SK-N-SH (cell line): ENCODE data around the gene CHST11. TPM values are rescaled to one million over a fixed set of nuclear protein-coding genes. Genes with fewer than 3 reads are reported as not detected.
A peak's percentile ranks its signal among the peaks of the same experiment; 100 is the strongest.

Source experiments
- CTCF ChIA-PET: fragments of 300-600, 350-600 bp; formaldehyde crosslinking; extraction: SDS; loops from one replicate; lab custom pipeline; 2021; lab: Yijun Ruan, JAX
- POLR2A ChIA-PET: fragments of 350-600 bp; sonication (Branson Sonifier 250); formaldehyde crosslinking; extraction: SDS; loops from one replicate; lab custom pipeline; 2020; ENCODE audit warnings: antibody characterized with exemption, inconsistent platforms; lab: Yijun Ruan, JAX
- DNase-seq: peaks from one replicate; pipeline ENCODE4 v3.0.0; 2012
- H2AFZ ChIP-seq: fragments of 200-600 bp; sonication (generic); 2 replicates; pipeline ENCODE4 v1.8.1; 2016; ENCODE audit warnings: antibody characterized with exemption, mild to moderate bottlenecking, low read depth
- H3F3A ChIP-seq: fragments of 200-600 bp; sonication (generic); replicated peaks from 2 replicates; pipeline ENCODE3; 2016; ENCODE audit warnings: antibody characterized with exemption, mild to moderate bottlenecking; ENCODE audit not compliant: insufficient read depth
- H3K27ac ChIP-seq, 2 experiments: fragments of 200-500 bp in 1 of 2; fragments of 200-600 bp in 1 of 2; sonication (Bioruptor generic) in 1 of 2; sonication (generic), shearing (Covaris generic) in 1 of 2; 2 replicates each; pipeline versions ENCODE4 v1.5.1 to v1.6.1; 2014 to 2016; ENCODE audit warnings: low read depth in 2 of 2, inconsistent platforms in 1 of 2, low read length in 1 of 2, mild to moderate bottlenecking in 1 of 2, mixed read lengths in 1 of 2
- H3K27me3 ChIP-seq: fragments of 200-600 bp; sonication (generic), shearing (Covaris generic); 2 replicates; pipeline ENCODE4 v1.6.1; 2016; ENCODE audit warnings: mixed run types; ENCODE audit not compliant: insufficient read depth
- H3K36me3 ChIP-seq, 2 experiments: fragments of 200-500 bp in 1 of 2; fragments of 200-600 bp in 1 of 2; sonication (Bioruptor generic) in 1 of 2; sonication (generic) in 1 of 2; replicated peaks in 1 of 2; 2 replicates each; pipeline versions ENCODE3 to v1.5.1; 2014 to 2016; ENCODE audit warnings: low read length in 1 of 2, mild to moderate bottlenecking in 1 of 2; ENCODE audit not compliant: insufficient read depth in 2 of 2, control insufficient read depth in 1 of 2
- H3K4me1 ChIP-seq, 2 experiments: fragments of 200-500 bp in 1 of 2; fragments of 200-600 bp in 1 of 2; sonication (Bioruptor generic) in 1 of 2; sonication (generic), shearing (Covaris generic) in 1 of 2; 2 replicates each; pipeline versions ENCODE4 v1.5.1 to v1.6.1; 2014 to 2016; ENCODE audit warnings: low read depth in 1 of 2, low read length in 1 of 2, mixed run types in 1 of 2; ENCODE audit not compliant: insufficient read depth in 2 of 2, control insufficient read depth in 1 of 2
- H3K4me2 ChIP-seq: fragments of 200-600 bp; sonication (generic), shearing (Covaris generic); 2 replicates; pipeline ENCODE4 v1.6.1; 2017; ENCODE audit warnings: mixed run types
- H3K4me3 ChIP-seq, 2 experiments: fragments of 200-500 bp in 1 of 2; fragments of 200-600 bp in 1 of 2; sonication (Bioruptor generic) in 1 of 2; sonication (generic), shearing (Covaris generic) in 1 of 2; 2 replicates each; pipeline versions ENCODE4 v1.5.1 to v1.8.1; 2014 to 2016; ENCODE audit warnings: low read depth in 2 of 2, inconsistent platforms in 1 of 2, low read length in 1 of 2, mild to moderate bottlenecking in 1 of 2, mixed read lengths in 1 of 2, moderate library complexity in 1 of 2
- H3K79me2 ChIP-seq: fragments of 200-600 bp; sonication (generic); 2 replicates; pipeline ENCODE4 v1.8.1; 2017; ENCODE audit warnings: mild to moderate bottlenecking; ENCODE audit not compliant: insufficient read depth
- H3K9ac ChIP-seq: fragments of 200-600 bp; sonication (generic); 2 replicates; pipeline ENCODE4 v1.6.1; 2017; ENCODE audit warnings: mixed run types
- H3K9me2 ChIP-seq: fragments of 200-600 bp; sonication (generic); 2 replicates; pipeline ENCODE4 v1.6.1; 2017; ENCODE audit warnings: mixed run types
- H3K9me3 ChIP-seq: fragments of 200-600 bp; sonication (generic); 2 replicates; pipeline ENCODE4 v1.6.1; 2017; ENCODE audit warnings: mixed run types, mild to moderate bottlenecking, moderate library complexity
- H4K20me1 ChIP-seq: fragments of 200-600 bp; sonication (generic); 2 replicates; pipeline ENCODE4 v1.6.1; 2017; ENCODE audit warnings: mild to moderate bottlenecking, mixed run types; ENCODE audit not compliant: insufficient read depth
- CHD2 ChIP-seq: fragments of 150-350 bp; IDR thresholded peaks from 2 replicates; pipeline ENCODE4 v1.6.1; 2018; ENCODE audit warnings: low read length; ENCODE audit not compliant: partially characterized antibody
- ELF1 ChIP-seq: IDR thresholded peaks from 2 replicates; pipeline ENCODE4 v1.4.0; 2012
- FOXJ3 ChIP-seq: sonication (generic); formaldehyde crosslinking; IDR thresholded peaks from 2 replicates; pipeline ENCODE4 v1.5.1; 2020; ENCODE audit warnings: mild to moderate bottlenecking, missing genetic modification reagents
- GABPA ChIP-seq: IDR thresholded peaks from 2 replicates; pipeline ENCODE4 v1.4.0; 2012; ENCODE audit warnings: low read depth, mild to moderate bottlenecking
- GATA2 ChIP-seq: sonication (generic); formaldehyde crosslinking; IDR thresholded peaks from 2 replicates; pipeline ENCODE4 v1.5.0; 2020; ENCODE audit warnings: mild to moderate bottlenecking, missing genetic modification reagents
- JUND ChIP-seq: IDR thresholded peaks from 2 replicates; pipeline ENCODE4 v1.4.0; 2012
- MEF2A ChIP-seq: IDR thresholded peaks from 2 replicates; pipeline ENCODE4 v1.4.0; 2012; ENCODE audit warnings: low read depth, borderline replicate concordance
- RAD21 ChIP-seq: IDR thresholded peaks from 2 replicates; pipeline ENCODE4 v1.6.1; 2012; ENCODE audit warnings: mild to moderate bottlenecking, low read length
- SIN3A ChIP-seq: IDR thresholded peaks from 2 replicates; pipeline ENCODE4 v1.6.1; 2012; ENCODE audit warnings: low read depth, mild to moderate bottlenecking, low read length, moderate library complexity, borderline replicate concordance
- SMC3 ChIP-seq: IDR thresholded peaks from 2 replicates; pipeline ENCODE4 v1.6.1; 2012; ENCODE audit warnings: low read depth, low read length, improper control_type of control experiment
- TAF1 ChIP-seq: IDR thresholded peaks from 2 replicates; pipeline ENCODE4 v1.6.1; 2012; ENCODE audit warnings: low read depth, mild to moderate bottlenecking, low read length, moderate library complexity, borderline replicate concordance
- TCF12 ChIP-seq: IDR thresholded peaks from 2 replicates; pipeline ENCODE4 v1.4.0; 2012
- USF2 ChIP-seq: fragments of 150-350 bp; IDR thresholded peaks from 2 replicates; pipeline ENCODE4 v1.6.1; 2017; ENCODE audit warnings: antibody characterized with exemption, low read length, low read depth, borderline replicate concordance
- WGBS: methylation state at CpG from one replicate; pipeline ENCODE4 v1.1.6; 2017; ENCODE audit warnings: low lambda C conversion rate; 5-methylcytosine and 5-hydroxymethylcytosine counted together
- polyA plus RNA-seq, 3 experiments: library from polyadenylated mRNA; depleted of rRNA; stranded (reverse); fragments of >200 nt; gene quantifications; 2 replicates each; pipeline ENCODE4 v1.2.3, GENCODE V29; 2012
- TF ChIP-seq, protein P1 (sequence below): fragments of 150-350 bp; IDR thresholded peaks from 2 replicates; pipeline ENCODE4 v1.6.1; 2016; ENCODE audit warnings: mild to moderate bottlenecking, low read depth, low read length
- TF ChIP-seq, protein P2 (sequence below): IDR thresholded peaks from 2 replicates; pipeline ENCODE4 v1.4.0; 2012; ENCODE audit warnings: low read depth, borderline replicate concordance

Gene CHST11
- polyA plus RNA-seq, 1 of the 3 experiments (the other 2 are of a cell fraction) = 18.6 TPM

DNA sequence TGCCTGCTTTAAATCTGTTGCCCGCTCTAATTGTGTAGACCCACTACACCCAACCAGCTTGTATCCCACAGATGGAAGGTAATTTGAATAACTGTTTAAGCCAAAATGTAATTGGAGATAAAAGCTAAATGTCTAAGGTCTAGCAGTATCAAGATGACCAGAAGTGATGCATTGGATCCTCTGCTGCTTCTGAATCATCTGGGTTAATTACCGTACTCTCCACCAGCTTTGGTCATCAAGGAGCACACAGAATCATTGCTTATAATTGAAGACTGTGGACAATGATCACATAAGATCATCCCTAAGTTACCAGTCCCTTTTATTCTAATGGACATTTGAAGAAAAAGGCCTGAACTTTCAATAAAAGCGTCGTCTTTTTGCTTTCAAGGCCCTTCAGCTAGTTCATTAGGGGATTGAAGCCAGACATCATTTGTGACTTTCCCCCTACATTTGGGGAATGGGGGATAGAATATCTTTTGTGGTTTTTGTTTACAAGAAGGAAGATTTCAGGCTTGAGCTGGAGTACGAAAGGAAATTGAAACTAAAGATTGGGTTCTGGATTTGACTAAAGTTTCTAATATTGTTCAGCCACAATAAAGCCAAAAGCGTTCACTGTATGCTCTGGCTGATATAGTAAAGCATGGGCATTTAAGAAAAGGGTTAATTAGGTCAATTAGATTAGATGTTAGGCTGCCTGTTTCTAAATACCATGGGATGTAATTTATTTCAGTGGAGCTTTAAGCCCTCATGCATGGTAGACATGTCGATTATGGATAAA lies 123.2 kb downstream of the CHST11 start:
- H3F3A ChIP-seq = peaks cover 26% of the 10 kb centered on the region
- TF ChIP-seq, protein P1, sequence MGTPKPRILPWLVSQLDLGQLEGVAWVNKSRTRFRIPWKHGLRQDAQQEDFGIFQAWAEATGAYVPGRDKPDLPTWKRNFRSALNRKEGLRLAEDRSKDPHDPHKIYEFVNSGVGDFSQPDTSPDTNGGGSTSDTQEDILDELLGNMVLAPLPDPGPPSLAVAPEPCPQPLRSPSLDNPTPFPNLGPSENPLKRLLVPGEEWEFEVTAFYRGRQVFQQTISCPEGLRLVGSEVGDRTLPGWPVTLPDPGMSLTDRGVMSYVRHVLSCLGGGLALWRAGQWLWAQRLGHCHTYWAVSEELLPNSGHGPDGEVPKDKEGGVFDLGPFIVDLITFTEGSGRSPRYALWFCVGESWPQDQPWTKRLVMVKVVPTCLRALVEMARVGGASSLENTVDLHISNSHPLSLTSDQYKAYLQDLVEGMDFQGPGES = no peak
- no peak for TF ChIP-seq MEF2A
- no peak for TF ChIP-seq SIN3A
- no peak for TF ChIP-seq GABPA
- no peak for TF ChIP-seq USF2
- TF ChIP-seq GATA2 (CRISPR knock-in tag) = no peak
- TF ChIP-seq ELF1 = no peak
- no peak for TF ChIP-seq TAF1
- no peak for TF ChIP-seq JUND
- no peak for TF ChIP-seq FOXJ3 (CRISPR knock-in tag)
- TF ChIP-seq TCF12 = no peak
- no peak for TF ChIP-seq CHD2
- no peak for TF ChIP-seq SMC3
- TF ChIP-seq RAD21 = no peak
- TF ChIP-seq, protein P2, sequence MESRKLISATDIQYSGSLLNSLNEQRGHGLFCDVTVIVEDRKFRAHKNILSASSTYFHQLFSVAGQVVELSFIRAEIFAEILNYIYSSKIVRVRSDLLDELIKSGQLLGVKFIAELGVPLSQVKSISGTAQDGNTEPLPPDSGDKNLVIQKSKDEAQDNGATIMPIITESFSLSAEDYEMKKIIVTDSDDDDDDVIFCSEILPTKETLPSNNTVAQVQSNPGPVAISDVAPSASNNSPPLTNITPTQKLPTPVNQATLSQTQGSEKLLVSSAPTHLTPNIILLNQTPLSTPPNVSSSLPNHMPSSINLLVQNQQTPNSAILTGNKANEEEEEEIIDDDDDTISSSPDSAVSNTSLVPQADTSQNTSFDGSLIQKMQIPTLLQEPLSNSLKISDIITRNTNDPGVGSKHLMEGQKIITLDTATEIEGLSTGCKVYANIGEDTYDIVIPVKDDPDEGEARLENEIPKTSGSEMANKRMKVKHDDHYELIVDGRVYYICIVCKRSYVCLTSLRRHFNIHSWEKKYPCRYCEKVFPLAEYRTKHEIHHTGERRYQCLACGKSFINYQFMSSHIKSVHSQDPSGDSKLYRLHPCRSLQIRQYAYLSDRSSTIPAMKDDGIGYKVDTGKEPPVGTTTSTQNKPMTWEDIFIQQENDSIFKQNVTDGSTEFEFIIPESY = no peak
- no peaks in the 10 kb centered on the region for H3K9me2 ChIP-seq
- ChIA-PET POLR2A (no interaction called here), CTCF (no interaction called here)
- no peak overlapping the region for H3K27ac ChIP-seq
- no peaks in the 10 kb centered on the region for H3K36me3 ChIP-seq
- peak overlapping the region; percentile 16; the same call in 1 of the 2 replicates for H2AFZ ChIP-seq
- H4K20me1 ChIP-seq = no peaks in the 10 kb centered on the region
- H3K4me2 ChIP-seq = no peak overlapping the region; the same call in 1 of the 2 replicates
- no peak for DNase-seq
- H3K9ac ChIP-seq = no peak overlapping the region
- no peaks in the 10 kb centered on the region for H3K9me3 ChIP-seq
- 71% methylated on average over 7 of the region's 7 CpGs for WGBS
- peaks cover 4% of the 10 kb centered on the region; the same call in 1 of the 2 replicates for H3K79me2 ChIP-seq
- no peaks in the 10 kb centered on the region for H3K27me3 ChIP-seq
- H3K4me1 ChIP-seq = peaks cover 2 to 27% of the 10 kb centered on the region in 2 experiments; a peak in 3 of 4 replicates
- no peak overlapping the region for H3K4me3 ChIP-seq
